Measurements from ENCODE around the gene RGPD6. TPM values are rescaled to one million over a fixed set of nuclear protein-coding genes. Genes with fewer than 3 reads are reported as not detected.
"Not testable (repeated sequence)": the region's sequence is repeated elsewhere in the genome, so short reads cannot be mapped to it uniquely, and the experiment has no call there.

RGPD6 gene
- polyA plus RNA-seq, 1 donor (not counting 4 experiments of a cell fraction or from before 2014, with no cell fraction given): 15.6 TPM

- H3K4me1 ChIP-seq (ENCODE audit: control insufficient read depth, extremely low read depth, insufficient read depth, low read length); H3K9me1 ChIP-seq (ENCODE audit: control insufficient read depth, extremely low read depth, insufficient read depth, low read length); H3K9ac ChIP-seq (ENCODE audit: control insufficient read depth, extremely low read depth, insufficient read depth, low read length); H3K27me3 ChIP-seq (ENCODE audit: control insufficient read depth, extremely low read depth, insufficient read depth, low read length); H3K4me3 ChIP-seq (ENCODE audit: control insufficient read depth in 2 of 3, extremely low read depth in 1 of 3, insufficient read depth in 2 of 3, low read depth in 1 of 3, low read length in 3 of 3); H4K20me1 ChIP-seq (ENCODE audit: control insufficient read depth, extremely low read depth, insufficient read depth, low read length); H3K79me2 ChIP-seq (ENCODE audit: control insufficient read depth, insufficient read depth, low read length); H3K9me3 ChIP-seq (ENCODE audit: control insufficient read depth, low read depth, low read length); H3K27ac ChIP-seq (ENCODE audit: control insufficient read depth, insufficient read depth, low read length); H2AFZ ChIP-seq (ENCODE audit: control insufficient read depth, low read length); H3K4me2 ChIP-seq (ENCODE audit: control insufficient read depth, extremely low read depth, insufficient read depth, low read depth, low read length); dilution Hi-C loops (cut with MboI; ENCODE audit: extremely low pct_ligation_motif_present, low sequenced_read_pairs); H3K36me3 ChIP-seq (ENCODE audit: control insufficient read depth in 2 of 2, extremely low read depth in 1 of 2, insufficient read depth in 2 of 2, low read length in 2 of 2); FAIRE-seq; DNase-seq (ENCODE audit: low read depth, low spot score): not testable (repeated sequence)
Measured at GRCh38 chr2:110475627-110476359, 101.2 kb downstream of the RGPD6 start.

DNA sequence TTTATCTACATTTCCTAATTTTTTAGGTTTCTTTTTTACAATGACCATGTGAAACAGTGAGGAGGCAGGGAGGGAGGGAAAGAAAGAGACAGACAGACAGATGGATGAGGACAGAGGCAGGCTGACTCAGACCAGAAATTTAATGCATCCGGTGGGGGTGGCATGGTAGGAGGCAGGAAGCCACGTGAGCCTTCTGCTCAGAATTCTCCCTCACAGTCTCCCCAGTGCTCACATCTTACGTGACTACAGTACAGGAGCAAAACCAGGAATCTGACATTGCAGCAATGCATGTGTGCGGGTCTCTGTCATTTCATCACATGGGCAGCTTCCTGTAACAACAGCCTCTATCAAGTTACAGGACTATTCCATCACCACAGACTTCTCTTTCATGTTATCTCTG lies 102.1 kb downstream of the RGPD6 start:
- H3K27me3 ChIP-seq (ENCODE audit: control insufficient read depth, extremely low read depth, insufficient read depth, low read length); H3K9ac ChIP-seq (ENCODE audit: control insufficient read depth, extremely low read depth, insufficient read depth, low read length); H3K9me1 ChIP-seq (ENCODE audit: control insufficient read depth, extremely low read depth, insufficient read depth, low read length); H4K20me1 ChIP-seq (ENCODE audit: control insufficient read depth, extremely low read depth, insufficient read depth, low read length); H3K27ac ChIP-seq (ENCODE audit: control insufficient read depth, insufficient read depth, low read length); H3K4me2 ChIP-seq (ENCODE audit: control insufficient read depth, extremely low read depth, insufficient read depth, low read depth, low read length); H3K4me3 ChIP-seq (ENCODE audit: control insufficient read depth in 2 of 3, extremely low read depth in 1 of 3, insufficient read depth in 2 of 3, low read depth in 1 of 3, low read length in 3 of 3); FAIRE-seq; H2AFZ ChIP-seq (ENCODE audit: control insufficient read depth, low read length); DNase-seq (ENCODE audit: low read depth, low spot score); H3K9me3 ChIP-seq (ENCODE audit: control insufficient read depth, low read depth, low read length); H3K36me3 ChIP-seq (ENCODE audit: control insufficient read depth in 2 of 2, extremely low read depth in 1 of 2, insufficient read depth in 2 of 2, low read length in 2 of 2); H3K4me1 ChIP-seq (ENCODE audit: control insufficient read depth, extremely low read depth, insufficient read depth, low read length); dilution Hi-C loops (cut with MboI; ENCODE audit: extremely low pct_ligation_motif_present, low sequenced_read_pairs); H3K79me2 ChIP-seq (ENCODE audit: control insufficient read depth, insufficient read depth, low read length): not testable (repeated sequence)

- H3K27ac ChIP-seq (ENCODE audit: control insufficient read depth, insufficient read depth, low read length); H3K79me2 ChIP-seq (ENCODE audit: control insufficient read depth, insufficient read depth, low read length); H3K9ac ChIP-seq (ENCODE audit: control insufficient read depth, extremely low read depth, insufficient read depth, low read length); H4K20me1 ChIP-seq (ENCODE audit: control insufficient read depth, extremely low read depth, insufficient read depth, low read length); H2AFZ ChIP-seq (ENCODE audit: control insufficient read depth, low read length); H3K4me3 ChIP-seq (ENCODE audit: control insufficient read depth in 2 of 3, extremely low read depth in 1 of 3, insufficient read depth in 2 of 3, low read depth in 1 of 3, low read length in 3 of 3); FAIRE-seq; DNase-seq (ENCODE audit: low read depth, low spot score); H3K9me1 ChIP-seq (ENCODE audit: control insufficient read depth, extremely low read depth, insufficient read depth, low read length); dilution Hi-C loops (cut with MboI; ENCODE audit: extremely low pct_ligation_motif_present, low sequenced_read_pairs); H3K4me1 ChIP-seq (ENCODE audit: control insufficient read depth, extremely low read depth, insufficient read depth, low read length); H3K36me3 ChIP-seq (ENCODE audit: control insufficient read depth in 2 of 2, extremely low read depth in 1 of 2, insufficient read depth in 2 of 2, low read length in 2 of 2); H3K9me3 ChIP-seq (ENCODE audit: control insufficient read depth, low read depth, low read length); H3K4me2 ChIP-seq (ENCODE audit: control insufficient read depth, extremely low read depth, insufficient read depth, low read depth, low read length); H3K27me3 ChIP-seq (ENCODE audit: control insufficient read depth, extremely low read depth, insufficient read depth, low read length): not testable (repeated sequence)
Measured at GRCh38 chr2:110473059-110473358, 104.0 kb downstream of the RGPD6 start.

DNA sequence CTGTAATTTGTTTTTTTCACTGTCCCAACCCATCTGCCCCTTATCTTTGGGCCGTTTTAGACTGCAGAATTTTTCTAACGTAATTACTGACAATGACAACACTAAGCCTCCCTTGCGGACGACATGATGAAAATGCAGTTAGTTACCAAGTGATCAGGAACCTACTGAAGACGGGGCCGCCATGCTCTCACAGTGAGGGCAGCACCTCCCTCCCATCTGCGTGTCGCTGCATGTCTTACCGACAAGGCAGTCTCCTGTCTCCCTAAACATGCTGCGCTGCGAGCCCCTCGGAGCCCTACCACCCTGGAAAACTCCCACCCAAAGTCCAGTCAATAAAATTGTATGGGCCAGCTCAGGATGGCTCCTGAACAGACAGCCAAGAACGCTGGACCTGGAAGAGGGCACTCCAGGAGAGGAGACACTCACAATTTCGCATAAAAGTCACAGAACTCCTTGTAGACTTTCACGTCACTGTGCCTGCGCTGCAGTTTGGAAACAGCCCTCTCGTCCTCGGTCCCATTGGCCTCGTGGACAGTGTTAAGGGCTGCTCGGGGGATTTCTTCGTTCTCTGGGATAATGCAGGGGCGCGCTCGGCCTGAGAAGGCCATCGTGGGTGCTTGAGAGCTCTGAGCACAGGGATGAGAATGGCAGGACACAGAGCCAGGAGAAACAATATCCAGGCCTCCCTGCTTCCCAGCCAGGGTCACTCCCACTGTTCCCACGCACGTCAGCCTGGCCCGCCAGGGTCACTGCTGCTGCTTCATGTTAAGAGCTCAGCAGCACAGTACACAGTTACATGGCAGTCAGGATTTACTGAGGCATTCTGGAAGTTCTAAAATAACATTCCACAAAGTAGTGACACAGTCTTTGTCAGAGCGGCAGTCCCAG lies 104.6 kb downstream of the RGPD6 start, which contains the start of gene LIMS4:
TSS of gene LIMS4 (minus strand) at position 646 of the 888 bp plus-strand sequence. CDS start at position 608, 38 bp downstream.
- H2AFZ ChIP-seq (ENCODE audit: control insufficient read depth, low read length); H3K4me2 ChIP-seq (ENCODE audit: control insufficient read depth, extremely low read depth, insufficient read depth, low read depth, low read length); H3K27me3 ChIP-seq (ENCODE audit: control insufficient read depth, extremely low read depth, insufficient read depth, low read length); H3K79me2 ChIP-seq (ENCODE audit: control insufficient read depth, insufficient read depth, low read length); H3K4me1 ChIP-seq (ENCODE audit: control insufficient read depth, extremely low read depth, insufficient read depth, low read length); H3K4me3 ChIP-seq (ENCODE audit: control insufficient read depth in 2 of 3, extremely low read depth in 1 of 3, insufficient read depth in 2 of 3, low read depth in 1 of 3, low read length in 3 of 3); H3K27ac ChIP-seq (ENCODE audit: control insufficient read depth, insufficient read depth, low read length); H3K9me3 ChIP-seq (ENCODE audit: control insufficient read depth, low read depth, low read length); H4K20me1 ChIP-seq (ENCODE audit: control insufficient read depth, extremely low read depth, insufficient read depth, low read length); H3K9ac ChIP-seq (ENCODE audit: control insufficient read depth, extremely low read depth, insufficient read depth, low read length); FAIRE-seq; DNase-seq (ENCODE audit: low read depth, low spot score); dilution Hi-C loops (cut with MboI; ENCODE audit: extremely low pct_ligation_motif_present, low sequenced_read_pairs); H3K36me3 ChIP-seq (ENCODE audit: control insufficient read depth in 2 of 2, extremely low read depth in 1 of 2, insufficient read depth in 2 of 2, low read length in 2 of 2); H3K9me1 ChIP-seq (ENCODE audit: control insufficient read depth, extremely low read depth, insufficient read depth, low read length): not testable (repeated sequence)

- H3K9me1 ChIP-seq (ENCODE audit: control insufficient read depth, extremely low read depth, insufficient read depth, low read length); H3K4me2 ChIP-seq (ENCODE audit: control insufficient read depth, extremely low read depth, insufficient read depth, low read depth, low read length); H2AFZ ChIP-seq (ENCODE audit: control insufficient read depth, low read length); FAIRE-seq; H3K9ac ChIP-seq (ENCODE audit: control insufficient read depth, extremely low read depth, insufficient read depth, low read length); H3K79me2 ChIP-seq (ENCODE audit: control insufficient read depth, insufficient read depth, low read length); dilution Hi-C loops (cut with MboI; ENCODE audit: extremely low pct_ligation_motif_present, low sequenced_read_pairs); H4K20me1 ChIP-seq (ENCODE audit: control insufficient read depth, extremely low read depth, insufficient read depth, low read length); H3K4me3 ChIP-seq (ENCODE audit: control insufficient read depth in 2 of 3, extremely low read depth in 1 of 3, insufficient read depth in 2 of 3, low read depth in 1 of 3, low read length in 3 of 3); H3K4me1 ChIP-seq (ENCODE audit: control insufficient read depth, extremely low read depth, insufficient read depth, low read length); H3K27ac ChIP-seq (ENCODE audit: control insufficient read depth, insufficient read depth, low read length); H3K9me3 ChIP-seq (ENCODE audit: control insufficient read depth, low read depth, low read length); H3K36me3 ChIP-seq (ENCODE audit: control insufficient read depth in 2 of 2, extremely low read depth in 1 of 2, insufficient read depth in 2 of 2, low read length in 2 of 2); H3K27me3 ChIP-seq (ENCODE audit: control insufficient read depth, extremely low read depth, insufficient read depth, low read length); DNase-seq (ENCODE audit: low read depth, low spot score): not testable (repeated sequence)
Measured at GRCh38 chr2:110468921-110469320, 108.1 kb downstream of the RGPD6 start.
